Effector memory CD4-positive, alpha-beta T cell (primary cell): ENCODE measurements around the gene S100A5.
"Not testable (repeated sequence)": the region's sequence is repeated elsewhere in the genome, so short reads cannot be mapped to it uniquely, and the experiment has no call there.

ENCODE experiments used
- DNase-seq, 3 donors: peaks; one replicate each; pipeline ENCODE4 v3.0.0-alpha.2; 2020
- H3K27ac ChIP-seq: 2 replicates; pipeline ENCODE4 v1.7.0; 2013; ENCODE audit warnings: mild to moderate bottlenecking, low read length, moderate library complexity; ENCODE audit not compliant: insufficient read depth, poor library complexity, severe bottlenecking
- H3K27me3 ChIP-seq: replicated peaks from 2 replicates; pipeline ENCODE4 v1.7.0; 2013; ENCODE audit warnings: mild to moderate bottlenecking, low read length; ENCODE audit not compliant: insufficient read depth, control insufficient read depth, poor library complexity, severe bottlenecking
- H3K36me3 ChIP-seq: 2 replicates; pipeline ENCODE4 v1.7.0; 2013; ENCODE audit warnings: mild to moderate bottlenecking, low read length, moderate library complexity; ENCODE audit not compliant: control insufficient read depth, insufficient read depth
- H3K4me1 ChIP-seq: 2 replicates; pipeline ENCODE4 v1.7.0; 2013; ENCODE audit warnings: low read length, mild to moderate bottlenecking; ENCODE audit not compliant: control insufficient read depth, insufficient read depth, poor library complexity, severe bottlenecking
- H3K4me3 ChIP-seq: 2 replicates; pipeline ENCODE4 v1.7.0; 2013; ENCODE audit warnings: low read length, low read depth, mild to moderate bottlenecking; ENCODE audit not compliant: insufficient read depth, poor library complexity, severe bottlenecking
- H3K9me3 ChIP-seq: 2 replicates; pipeline ENCODE4 v1.7.0; 2013; ENCODE audit warnings: mild to moderate bottlenecking, low read length, moderate library complexity; ENCODE audit not compliant: control insufficient read depth
- total RNA-seq, 3 donors: gene quantifications; one replicate each; lab custom pipeline; 2026; lab: John Stamatoyannopoulos, UW

The S100A5 gene, protein sequence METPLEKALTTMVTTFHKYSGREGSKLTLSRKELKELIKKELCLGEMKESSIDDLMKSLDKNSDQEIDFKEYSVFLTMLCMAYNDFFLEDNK
- total RNA-seq = 0.52 to 1.9 (median 1.1) reads per million in 3 donors

GRCh38 chr1:153540394-153541361 is at the start of gene S100A5:
TSS of gene S100A5 (minus strand) at chr1:153540934. CDS start at chr1:153540191, 743 bp downstream.
- peaks cover 18% of the 10 kb centered on the region for H3K36me3 ChIP-seq
- no peaks in the 10 kb centered on the region for H3K27me3 ChIP-seq
- H3K4me1 ChIP-seq = peaks cover 65% of the 10 kb centered on the region
- H3K4me3 ChIP-seq = peak within 1 kb of the TSS; percentile 18
- no peaks in the 10 kb centered on the region for H3K9me3 ChIP-seq
- DNase-seq = peak; percentile 44 to 47 (median 47)
- H3K27ac ChIP-seq = peak within 1 kb of the TSS; percentile 76

DNA sequence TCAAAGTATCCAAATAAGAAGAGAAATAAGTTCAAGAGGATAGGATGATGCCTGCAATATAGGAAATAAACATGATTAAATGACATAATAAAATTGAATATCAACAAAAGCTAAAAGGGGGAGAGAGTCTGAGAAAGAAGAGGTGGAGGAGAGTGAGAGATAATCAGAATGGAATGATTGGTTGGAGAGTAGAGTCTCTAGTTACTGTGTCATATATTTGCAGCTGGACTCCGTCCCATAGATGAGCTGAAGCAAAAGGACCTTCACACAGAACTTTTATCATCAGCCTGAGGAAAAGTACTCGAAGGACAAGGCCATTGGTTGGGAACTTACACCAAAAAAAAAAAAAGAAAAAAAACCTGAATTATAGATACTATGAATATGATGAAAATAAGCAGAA is 47.7 kb upstream of the S100A5 start:
- DNase-seq = no peak
- Histone ChIP-seq H3K4me3 (no peak overlapping the region), H3K27ac (no peak overlapping the region), H3K4me1 (no peaks in the 10 kb centered on the region), H3K36me3 (no peaks in the 10 kb centered on the region), H3K27me3 (no peaks in the 10 kb centered on the region), H3K9me3 (no peaks in the 10 kb centered on the region)

GRCh38 chr1:153588033-153588432 is 47.3 kb upstream of the S100A5 start:
- not testable (repeated sequence) for H3K4me3 ChIP-seq, H3K27ac ChIP-seq

GRCh38 chr1:153587314-153587713 is 46.6 kb upstream of the S100A5 start:
- Histone ChIP-seq H3K36me3 (no peaks in the 10 kb centered on the region), H3K9me3 (no peaks in the 10 kb centered on the region), H3K27me3 (no peaks in the 10 kb centered on the region), H3K27ac (no peak overlapping the region), H3K4me1 (no peaks in the 10 kb centered on the region), H3K4me3 (no peak overlapping the region)
- no peak for DNase-seq

More at GRCh38 chr1:153588033-153588432, 47.3 kb upstream of the S100A5 start:
- H3K9me3 ChIP-seq, H3K4me1 ChIP-seq, H3K27me3 ChIP-seq, DNase-seq, H3K36me3 ChIP-seq: not testable (repeated sequence)

- Histone ChIP-seq H3K4me3 (no peak overlapping the region), H3K27me3 (no peaks in the 10 kb centered on the region), H3K4me1 (no peaks in the 10 kb centered on the region), H3K9me3 (no peaks in the 10 kb centered on the region), H3K36me3 (no peaks in the 10 kb centered on the region), H3K27ac (no peak overlapping the region)
- no peak for DNase-seq
These were observed 45.6 kb upstream of the S100A5 start for GRCh38 chr1:153586347-153586746.

DNA sequence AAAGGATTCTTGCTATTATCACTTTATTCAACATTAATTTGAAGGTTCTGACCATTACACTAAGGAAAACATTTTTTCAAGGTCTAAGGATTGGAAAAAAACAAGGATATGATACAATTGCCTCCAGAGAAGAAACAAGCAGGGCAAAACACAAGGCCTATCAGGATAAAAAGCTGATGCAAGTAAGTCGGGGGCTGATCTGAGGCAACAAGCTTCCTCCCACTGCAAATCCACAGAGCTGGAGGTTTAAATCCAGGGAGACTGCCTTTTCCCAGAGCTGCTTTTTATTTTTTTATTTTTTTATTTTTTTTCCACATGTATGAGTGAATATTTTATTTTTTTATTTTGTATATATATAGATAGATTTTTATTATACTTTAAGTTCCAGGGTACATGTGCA is 44.3 kb upstream of the S100A5 start:
- no peak for DNase-seq

DNA sequence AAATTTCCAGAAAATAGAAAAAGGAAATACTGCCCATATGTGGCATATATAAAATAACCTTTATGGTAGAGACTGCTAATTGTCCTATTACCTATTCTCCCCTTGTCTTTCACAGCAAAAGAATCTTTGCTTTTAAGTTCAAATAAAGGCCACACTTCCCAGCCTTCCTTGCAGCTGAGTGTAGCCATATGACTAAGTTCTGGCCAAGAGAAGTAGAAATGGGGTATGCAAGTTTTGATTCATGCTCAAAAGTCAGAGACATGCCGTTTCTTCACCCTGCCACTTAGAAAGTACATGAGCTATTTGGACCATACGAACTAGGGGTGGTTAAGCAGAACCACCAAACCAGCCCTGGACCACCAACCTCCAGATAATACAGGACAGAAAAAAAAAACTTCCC is 43.2 kb upstream of the S100A5 start:
- H3K27ac ChIP-seq = no peak overlapping the region
- H3K27me3 ChIP-seq = no peaks in the 10 kb centered on the region
- H3K9me3 ChIP-seq = no peaks in the 10 kb centered on the region
- no peaks in the 10 kb centered on the region for H3K36me3 ChIP-seq
- DNase-seq = no peak
- no peaks in the 10 kb centered on the region for H3K4me1 ChIP-seq
- no peak overlapping the region for H3K4me3 ChIP-seq

More for the DNA sequence above, 44.3 kb upstream of the S100A5 start:
- Histone ChIP-seq H3K4me3 (no peak overlapping the region), H3K36me3 (no peaks in the 10 kb centered on the region), H3K4me1 (no peaks in the 10 kb centered on the region), H3K27me3 (no peaks in the 10 kb centered on the region), H3K9me3 (no peaks in the 10 kb centered on the region), H3K27ac (no peak overlapping the region)

DNA sequence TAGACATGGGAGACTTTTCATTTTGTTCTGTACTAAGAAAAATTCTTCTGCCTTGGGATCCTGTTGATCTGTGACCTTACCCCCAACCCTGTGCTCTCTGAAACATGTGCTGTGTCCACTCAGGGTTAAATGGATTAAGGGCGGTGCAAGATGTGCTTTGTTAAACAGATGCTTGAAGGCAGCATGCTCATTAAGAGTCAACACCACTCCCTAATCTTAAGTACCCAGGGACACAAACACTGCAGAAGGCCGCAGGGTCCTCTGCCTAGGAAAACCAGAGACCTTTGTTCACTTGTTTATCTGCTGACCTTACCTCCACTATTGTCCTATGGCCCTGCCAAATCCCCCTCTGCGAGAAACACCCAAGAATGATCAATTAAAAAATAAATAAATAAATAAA is 42.8 kb upstream of the S100A5 start:
- DNase-seq, H3K4me3 ChIP-seq, H3K36me3 ChIP-seq, H3K4me1 ChIP-seq, H3K27ac ChIP-seq, H3K9me3 ChIP-seq, H3K27me3 ChIP-seq: not testable (repeated sequence)

DNA sequence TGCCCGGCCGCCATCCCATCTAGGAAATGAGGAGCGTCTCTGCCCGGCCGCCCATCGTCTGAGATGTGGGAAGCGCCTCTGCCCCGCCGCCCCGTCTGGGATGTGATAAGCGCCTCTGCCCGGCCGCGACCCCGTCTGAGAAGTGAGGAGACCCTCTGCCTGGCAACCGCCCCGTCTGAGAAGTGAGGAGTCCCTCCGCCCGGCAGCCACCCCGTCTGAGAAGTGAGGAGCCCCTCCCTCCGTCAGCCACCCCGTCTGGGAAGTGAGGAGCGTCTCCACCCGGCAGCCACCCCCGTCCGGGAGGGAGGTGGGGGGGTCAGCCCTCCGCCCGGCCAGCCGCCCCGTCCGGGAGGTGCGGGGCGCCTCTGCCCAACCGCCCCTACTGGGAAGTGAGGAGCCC is 42.1 kb upstream of the S100A5 start:
- H3K27ac ChIP-seq, DNase-seq, H3K4me3 ChIP-seq, H3K9me3 ChIP-seq, H3K36me3 ChIP-seq, H3K27me3 ChIP-seq, H3K4me1 ChIP-seq: not testable (repeated sequence)

DNA sequence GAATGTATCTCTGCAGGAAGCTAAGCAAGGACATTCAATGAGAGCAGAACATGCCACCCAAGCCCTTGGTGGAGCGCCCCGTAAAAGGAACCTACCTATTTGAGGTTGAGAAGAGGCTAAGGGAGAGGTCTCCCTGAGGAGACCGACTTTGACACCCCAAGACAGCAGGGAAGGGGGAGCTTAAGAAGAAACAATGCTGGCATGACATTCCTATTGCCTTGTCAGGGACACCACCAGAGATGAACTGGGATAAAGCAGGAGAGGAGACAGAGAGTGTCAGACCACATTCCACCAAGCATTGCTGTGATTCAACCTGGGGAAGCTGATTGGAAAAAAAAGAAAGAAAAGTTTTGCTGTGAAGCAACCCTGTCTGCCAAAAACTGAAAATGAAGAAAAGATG is 38.2 kb upstream of the S100A5 start:
- Histone ChIP-seq H3K4me1 (no peaks in the 10 kb centered on the region), H3K9me3 (no peaks in the 10 kb centered on the region), H3K36me3 (no peaks in the 10 kb centered on the region), H3K27ac (no peak overlapping the region), H3K4me3 (no peak overlapping the region), H3K27me3 (no peaks in the 10 kb centered on the region)
- DNase-seq = no peak
